K562 (cell line): ENCODE results near the gene TMSB15A. TPM values are rescaled to one million over a fixed set of nuclear protein-coding genes. Genes with fewer than 3 reads are reported as not detected.
A peak's percentile ranks its signal among the peaks of the same experiment; 100 is the strongest.

ENCODE experiments used
- CHD4 ChIP-seq: fragments of 200-600 bp; sonication (generic); IDR thresholded peaks from 3 replicates; pipeline ENCODE4 v1.6.1; 2012; ENCODE audit warnings: low read depth, mild to moderate bottlenecking, mixed read lengths, low read length, inconsistent platforms; ENCODE audit not compliant: insufficient read depth, insufficient replicate concordance, poor library complexity, severe bottlenecking
- PTBP1 ChIP-seq: fragments of 200-400 bp; formaldehyde crosslinking; IDR thresholded peaks from 2 replicates; pipeline ENCODE4 v1.6.1; 2017; ENCODE audit warnings: low read depth, low read length
- RERE ChIP-seq: sonication (generic); formaldehyde crosslinking; IDR thresholded peaks from 2 replicates; pipeline ENCODE4 v1.8.0; 2023; ENCODE audit warnings: missing genetic modification reagents, mild to moderate bottlenecking, borderline replicate concordance
- REST ChIP-seq, 2 experiments: fragments of 450-650 bp; formaldehyde crosslinking in 1 of 2; IDR thresholded peaks; 2 replicates each; pipeline versions ENCODE4 v1.4.0 to v1.6.1; 2014 to 2020; ENCODE audit warnings: mild to moderate bottlenecking in 2 of 2, borderline replicate concordance in 1 of 2, low read depth in 1 of 2
- ZEB2 ChIP-seq: fragments of 450-650 bp; IDR thresholded peaks from 2 replicates; pipeline ENCODE4 v1.6.1; 2016
- ZKSCAN8 ChIP-seq: fragments of 200-800 bp; sonication (Bioruptor generic); IDR thresholded peaks from 2 replicates; pipeline ENCODE4 v1.6.1; 2016; ENCODE audit warnings: missing genetic modification characterization, missing compliant biosample characterization
- polyA plus RNA-seq, 8 experiments: library from polyadenylated mRNA; depleted of rRNA in 4 of 8; stranded (reverse) in 5 of 8; unstranded in 3 of 8; fragments of >200 nt; fragmentation: Nextera tagmentation in 2 of 8; fragmentation: Illumina TruSeq in 1 of 8; extraction: Ambion mirVana in 2 of 8; extraction: Trizol in 1 of 8; gene quantifications; 2 replicates each; pipeline versions ENCODE4 v1.2.1 to v1.2.3, GENCODE V29; 2011 to 2014; ENCODE audit warnings: inconsistent platforms in 1 of 8, missing spikeins in 1 of 8
- total RNA-seq, 7 experiments: library from RNA; depleted of rRNA in 6 of 7; stranded (reverse); fragments of >200 nt in 6 of 7; fragmentation: Illumina TruSeq in 2 of 7; extraction: Trizol in 2 of 7; gene quantifications; 2 replicates each; pipeline versions ENCODE4 v1.2.1 to v1.2.3, GENCODE V29; 2011 to 2021; ENCODE audit warnings: low replicate concordance in 1 of 7
- TF ChIP-seq, protein P1 (sequence below): fragments of 200-800 bp; sonication (Bioruptor generic); IDR thresholded peaks from 2 replicates; pipeline ENCODE4 v1.6.1; 2017; ENCODE audit warnings: missing genetic modification characterization, missing compliant biosample characterization

The TMSB15A gene
- total and polyA plus RNA-seq, 9 of the 15 experiments (the other 6 are each of a cell fraction or from before 2014, with no cell fraction given), result 0.49 to 1.6 (median 1.1) TPM

- TF ChIP-seq RERE (CRISPR knock-in tag) (no peak), PTBP1 (no peak), ZEB2 (no peak), CHD4 (no peak), REST (IDR thresholded peaks at IDR 0.05; ENCODE audit: borderline replicate concordance) (no peak), REST (CRISPR knock-in tag; IDR thresholded peaks at IDR 0.05; ENCODE audit: low read depth) (no peak), ZKSCAN8 (CRISPR knock-in tag) (no peak)
- TF ChIP-seq, protein P1, sequence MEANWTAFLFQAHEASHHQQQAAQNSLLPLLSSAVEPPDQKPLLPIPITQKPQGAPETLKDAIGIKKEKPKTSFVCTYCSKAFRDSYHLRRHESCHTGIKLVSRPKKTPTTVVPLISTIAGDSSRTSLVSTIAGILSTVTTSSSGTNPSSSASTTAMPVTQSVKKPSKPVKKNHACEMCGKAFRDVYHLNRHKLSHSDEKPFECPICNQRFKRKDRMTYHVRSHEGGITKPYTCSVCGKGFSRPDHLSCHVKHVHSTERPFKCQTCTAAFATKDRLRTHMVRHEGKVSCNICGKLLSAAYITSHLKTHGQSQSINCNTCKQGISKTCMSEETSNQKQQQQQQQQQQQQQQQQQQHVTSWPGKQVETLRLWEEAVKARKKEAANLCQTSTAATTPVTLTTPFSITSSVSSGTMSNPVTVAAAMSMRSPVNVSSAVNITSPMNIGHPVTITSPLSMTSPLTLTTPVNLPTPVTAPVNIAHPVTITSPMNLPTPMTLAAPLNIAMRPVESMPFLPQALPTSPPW, result peak; percentile 78
Measured at GRCh38 chrX:102515975-102516941, at the start of gene TMSB15A (continued).
